Fibroblast of gingiva (primary cell): ENCODE results near the gene ALPL.

Source experiments
- DNase-seq: peaks from one replicate; pipeline ENCODE4 v3.0.0-alpha.2; 2011; ENCODE audit warnings: low read depth

The ALPL gene

GRCh38 chr1:21576031-21576797 is 67.0 kb downstream of the ALPL start:
- no peak for DNase-seq

- DNase-seq, result no peak
These were observed 67.6 kb downstream of the ALPL start for GRCh38 chr1:21576798-21577187.

DNA sequence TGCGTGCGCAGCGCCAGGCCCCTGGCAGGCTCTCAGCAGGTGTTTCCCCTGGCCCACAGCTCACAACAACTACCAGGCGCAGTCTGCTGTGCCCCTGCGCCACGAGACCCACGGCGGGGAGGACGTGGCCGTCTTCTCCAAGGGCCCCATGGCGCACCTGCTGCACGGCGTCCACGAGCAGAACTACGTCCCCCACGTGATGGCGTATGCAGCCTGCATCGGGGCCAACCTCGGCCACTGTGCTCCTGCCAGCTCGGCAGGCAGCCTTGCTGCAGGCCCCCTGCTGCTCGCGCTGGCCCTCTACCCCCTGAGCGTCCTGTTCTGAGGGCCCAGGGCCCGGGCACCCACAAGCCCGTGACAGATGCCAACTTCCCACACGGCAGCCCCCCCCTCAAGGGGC is 68.1 kb downstream of the ALPL start:
- DNase-seq, result no peak

DNA sequence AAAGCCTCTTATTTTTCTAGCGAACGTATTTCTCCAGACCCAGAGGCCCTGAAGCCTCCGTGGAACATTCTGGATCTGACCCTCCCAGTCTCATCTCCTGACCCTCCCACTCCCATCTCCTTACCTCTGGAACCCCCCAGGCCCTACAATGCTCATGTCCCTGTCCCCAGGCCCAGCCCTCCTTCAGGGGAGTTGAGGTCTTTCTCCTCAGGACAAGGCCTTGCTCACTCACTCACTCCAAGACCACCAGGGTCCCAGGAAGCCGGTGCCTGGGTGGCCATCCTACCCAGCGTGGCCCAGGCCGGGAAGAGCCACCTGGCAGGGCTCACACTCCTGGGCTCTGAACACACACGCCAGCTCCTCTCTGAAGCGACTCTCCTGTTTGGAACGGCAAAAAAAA is 68.7 kb downstream of the ALPL start:
- DNase-seq, result no peak

- DNase-seq, result no peak
These were observed 70.6 kb downstream of the ALPL start for GRCh38 chr1:21579791-21580190.

DNA sequence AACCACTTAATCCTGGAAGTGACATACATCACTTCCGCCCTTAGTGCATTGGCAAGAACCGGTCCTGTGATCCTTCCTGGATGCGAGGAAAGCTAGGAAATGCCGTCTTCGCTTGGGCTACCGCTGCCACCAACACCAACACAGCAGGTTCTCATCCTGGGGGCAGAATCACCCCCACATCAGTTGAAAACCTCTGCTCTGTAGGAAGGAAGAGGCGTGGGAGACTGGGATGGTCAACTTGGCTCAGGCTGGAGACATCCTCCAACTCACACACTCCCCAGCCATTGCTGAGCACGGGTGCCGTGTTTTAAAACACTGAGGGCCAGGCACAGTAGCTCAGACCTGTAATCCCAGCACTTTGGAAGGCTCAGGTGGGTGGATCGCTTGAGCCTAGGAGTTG is 74.9 kb downstream of the ALPL start:
- no peak for DNase-seq

GRCh38 chr1:21585037-21585436 is 75.8 kb downstream of the ALPL start:
- DNase-seq, result no peak

- DNase-seq, result no peak
These were observed 77.0 kb downstream of the ALPL start for GRCh38 chr1:21586222-21586621.

DNA sequence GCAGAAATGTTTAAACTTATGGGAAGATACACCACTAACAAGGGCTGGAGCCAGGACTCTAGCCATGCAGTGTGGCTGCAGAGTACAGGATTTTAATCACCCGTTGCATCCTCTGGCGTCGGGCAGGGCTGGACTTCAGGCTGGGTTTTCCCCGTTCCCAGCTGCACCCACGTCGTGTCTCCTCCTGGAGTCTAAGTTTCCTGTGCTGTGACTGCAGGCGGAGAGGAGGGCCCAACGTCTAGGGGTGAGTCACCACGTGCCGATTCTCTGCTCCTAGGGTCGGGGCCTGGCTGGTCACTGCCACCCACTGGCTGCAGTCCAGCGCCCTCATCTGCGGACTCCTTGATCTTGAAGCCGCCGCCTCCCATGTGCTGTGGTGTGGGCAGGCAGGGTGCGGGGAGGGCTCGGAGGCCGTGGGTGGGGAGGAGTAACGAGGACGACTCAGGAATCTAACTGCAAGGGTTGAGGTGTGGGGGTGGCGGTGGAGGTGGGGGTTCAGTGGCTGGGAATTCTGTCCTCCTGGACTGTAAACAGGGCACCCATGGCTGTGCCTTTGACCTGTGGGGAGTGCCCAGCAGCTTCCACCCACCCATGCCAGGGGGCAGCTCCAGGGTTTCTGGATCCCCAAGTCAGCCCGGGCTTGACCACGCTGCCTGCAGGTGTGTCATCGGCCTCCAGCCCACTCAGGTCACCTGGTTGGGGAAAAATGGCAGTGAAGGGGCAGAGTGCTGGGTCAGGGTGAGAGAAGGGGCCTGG is 77.8 kb downstream of the ALPL start:
- DNase-seq, result peak; percentile 61

- DNase-seq, result no peak
These were observed 78.4 kb downstream of the ALPL start for GRCh38 chr1:21587602-21587953.

GRCh38 chr1:21589618-21590017 is 80.4 kb downstream of the ALPL start:
- DNase-seq, result no peak

- DNase-seq, result no peak
These were observed 81.1 kb downstream of the ALPL start for GRCh38 chr1:21590126-21590880.

DNA sequence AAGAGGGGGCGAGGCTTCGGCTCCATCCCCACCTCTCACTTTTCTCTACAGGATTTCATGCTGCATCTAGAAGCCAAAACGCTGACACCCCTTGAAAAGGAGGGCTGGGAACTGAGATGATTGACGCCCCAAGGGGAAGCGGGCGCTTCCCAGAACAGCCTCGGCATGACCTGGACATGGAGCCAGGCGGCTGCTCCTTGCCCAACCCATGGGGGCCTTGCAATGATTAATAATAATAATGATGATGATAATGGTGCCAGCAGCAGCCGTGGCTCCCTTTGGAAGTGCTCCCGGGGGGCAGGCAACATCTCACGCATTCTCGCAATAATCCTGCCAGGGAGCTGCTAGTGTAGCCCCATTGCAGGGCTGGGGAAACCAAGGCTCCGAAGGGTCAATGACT is 81.7 kb downstream of the ALPL start:
- DNase-seq, result no peak

DNA sequence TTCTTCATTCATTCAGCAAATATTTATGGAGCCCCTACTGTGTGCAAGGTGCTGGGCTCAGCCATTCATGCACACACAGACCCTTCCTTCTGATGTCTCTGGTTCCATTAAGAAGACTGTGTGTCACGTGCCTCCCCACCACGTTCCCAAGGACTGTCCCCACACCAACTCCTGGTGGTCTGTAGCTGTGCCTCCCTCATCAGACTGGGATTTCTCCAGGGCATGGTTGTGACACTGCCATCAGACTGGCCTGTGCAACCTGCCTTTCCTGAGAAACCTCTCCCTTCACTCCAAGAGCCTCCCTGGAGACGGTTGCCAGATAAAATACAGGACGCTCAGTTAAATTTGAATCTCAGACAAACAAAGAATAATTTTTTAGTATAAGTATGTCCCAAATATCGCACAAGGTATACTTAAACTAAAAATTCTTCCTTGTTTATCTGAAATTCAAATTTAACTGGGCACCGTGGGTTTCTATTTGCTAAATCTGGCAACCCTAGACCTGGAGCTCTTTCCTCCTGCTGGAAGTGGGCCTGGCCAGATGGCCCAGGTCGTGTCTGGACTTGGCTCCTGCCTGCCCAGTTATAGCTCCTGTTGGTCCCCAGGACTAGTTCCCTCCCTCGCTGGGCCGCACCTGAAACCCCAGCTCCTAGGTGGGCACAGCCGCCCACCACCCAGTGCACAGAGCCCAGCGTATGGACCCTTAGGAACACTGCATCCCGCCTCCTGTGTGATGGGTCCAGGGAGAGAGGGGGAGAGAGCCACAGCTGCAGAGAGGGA is 83.1 kb downstream of the ALPL start:
- no peak for DNase-seq

DNA sequence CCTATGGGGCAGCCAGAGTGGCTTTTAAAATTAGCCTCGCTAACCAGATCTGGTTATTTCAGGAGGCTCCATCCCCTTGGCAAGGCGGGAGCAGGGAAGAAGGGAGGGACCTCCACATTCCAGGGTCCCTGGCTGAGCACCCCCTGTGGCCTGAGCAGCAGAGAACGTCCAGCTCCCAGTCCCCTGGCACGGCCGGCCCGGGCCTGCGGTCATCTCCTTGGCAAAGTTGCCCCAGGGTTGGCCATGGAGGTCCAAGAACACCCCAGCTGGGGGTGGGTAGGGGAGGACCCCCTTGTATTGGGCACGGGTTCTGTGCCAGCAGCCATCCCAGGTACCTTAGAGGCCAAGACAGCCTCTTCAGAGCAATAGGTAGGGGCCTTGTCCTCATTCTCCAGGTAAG is 84.0 kb downstream of the ALPL start:
- no peak for DNase-seq

DNA sequence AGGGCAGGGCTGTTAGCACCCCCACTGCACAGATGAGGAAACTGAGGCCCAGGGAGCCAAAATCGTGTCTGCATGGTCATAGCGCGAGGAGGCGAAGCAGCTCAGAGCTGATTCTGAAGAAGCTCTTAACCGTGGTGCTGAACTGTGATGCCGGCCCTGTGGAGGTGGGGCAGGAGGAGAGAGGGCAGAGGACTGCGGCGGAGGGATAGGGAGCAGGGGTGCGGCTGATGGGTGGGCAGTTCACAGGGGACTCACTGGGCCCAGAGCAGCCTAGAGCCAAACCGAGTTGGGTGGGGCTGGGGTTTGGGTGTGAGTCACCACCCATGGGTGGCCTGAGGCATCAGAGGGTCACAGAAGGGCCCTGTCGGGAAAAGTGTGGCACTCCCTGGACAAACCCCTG is 85.3 kb downstream of the ALPL start:
- DNase-seq, result no peak

DNA sequence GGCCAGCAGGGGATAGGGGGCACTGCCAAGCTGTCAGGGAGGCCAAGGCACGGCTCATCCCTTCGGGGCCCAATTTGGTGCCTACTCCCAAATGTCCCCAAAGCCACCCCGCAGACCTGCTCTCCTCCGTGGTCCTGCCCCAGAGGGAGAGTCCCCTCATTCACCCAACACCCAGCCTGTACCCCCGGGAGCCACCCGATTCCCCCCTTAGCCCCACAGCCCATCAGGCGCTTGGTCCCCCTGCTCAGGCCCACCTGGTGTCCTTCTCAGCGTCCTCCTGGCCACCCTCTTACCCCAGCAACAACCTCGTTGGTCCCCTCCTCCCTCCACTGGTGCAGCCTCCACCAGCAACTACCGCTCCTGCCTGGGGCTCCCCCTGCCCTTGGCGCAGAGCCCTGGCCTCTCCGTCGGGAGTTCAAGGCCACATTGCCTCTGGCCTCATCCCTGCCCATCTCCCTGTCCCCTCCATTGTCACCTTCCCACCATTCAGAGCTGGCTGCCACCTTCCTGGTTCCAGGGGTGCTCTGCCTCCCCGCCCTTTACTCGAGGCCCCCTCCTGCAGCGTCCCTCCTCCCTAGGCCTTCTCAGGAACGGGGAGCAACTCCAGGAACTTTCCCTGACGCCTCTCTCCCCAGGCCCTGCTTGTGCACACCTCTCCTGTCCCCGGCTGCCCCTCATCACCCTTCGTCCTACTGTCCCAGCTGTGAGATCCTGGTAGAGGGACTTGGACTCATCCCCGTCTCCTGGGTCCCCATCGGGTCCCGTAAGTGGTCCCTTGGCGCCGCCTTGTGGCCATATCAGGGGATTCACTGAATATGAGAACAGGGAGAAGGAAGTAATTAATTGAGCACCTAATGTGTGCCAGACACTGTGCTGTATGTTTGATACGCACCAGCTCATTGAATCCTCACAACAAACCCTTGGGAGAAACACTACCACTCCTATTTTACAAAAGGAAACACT is 86.0 kb downstream of the ALPL start:
- peak; percentile 17 for DNase-seq

DNA sequence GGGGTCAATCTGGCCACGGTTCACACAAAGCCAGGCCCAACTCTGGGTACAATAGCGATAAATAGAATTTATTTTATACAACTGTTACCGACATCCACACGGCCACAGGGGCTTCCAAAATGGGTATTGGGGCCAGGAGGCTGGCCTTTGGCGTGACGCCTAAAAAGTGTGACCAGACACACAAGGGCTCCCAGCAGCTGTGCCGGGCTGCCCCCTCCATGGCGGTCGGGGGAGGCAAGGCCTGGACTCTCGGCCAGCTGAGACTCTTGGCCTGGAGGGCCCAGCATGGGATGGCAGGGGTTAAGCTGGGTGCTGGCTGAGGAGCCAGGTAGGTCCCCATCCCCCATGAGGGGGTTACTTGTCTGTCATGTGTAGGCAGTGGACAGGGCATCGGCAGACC is 87.0 kb downstream of the ALPL start:
- no peak for DNase-seq

DNA sequence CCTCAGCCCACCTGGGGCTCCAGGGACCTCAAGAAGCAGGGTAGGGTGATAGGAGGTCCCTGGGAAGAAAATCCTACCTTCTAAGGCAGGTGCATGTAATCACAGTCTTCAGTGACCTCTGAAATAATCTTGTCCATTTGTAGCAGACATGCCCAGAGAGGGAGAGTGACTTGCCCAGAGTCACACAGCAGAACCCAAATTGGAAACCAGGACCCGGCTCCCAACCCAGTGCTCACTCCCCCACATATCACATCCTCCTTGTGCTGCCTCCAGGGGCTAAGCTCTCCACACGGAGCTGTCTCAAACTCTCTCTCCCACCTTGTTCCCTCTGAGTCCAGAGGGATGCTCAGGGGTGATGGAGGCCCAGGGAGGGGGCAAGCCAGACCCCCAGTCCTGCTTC is 87.4 kb downstream of the ALPL start:
- no peak for DNase-seq

GRCh38 chr1:21597753-21598152 is 88.5 kb downstream of the ALPL start:
- no peak for DNase-seq

GRCh38 chr1:21598417-21598816 is 89.2 kb downstream of the ALPL start:
- DNase-seq, result no peak
